Ovary (tissue), 9 donors: ENCODE measurements around the gene H6PD. TPM values are rescaled to one million over a fixed set of nuclear protein-coding genes. Genes with fewer than 3 reads are reported as not detected.

Source experiments
- DNase-seq, 5 donors: peaks; one replicate each; pipeline ENCODE4 v3.0.0-alpha.2; 2019 to 2020
- H3K27ac ChIP-seq, 2 donors: fragments of 200-600 bp; one replicate each; pipeline versions ENCODE4 v1.5.1 to v1.8.0; 2019 to 2022
- H3K27me3 ChIP-seq: fragments of 200-600 bp; one replicate; pipeline ENCODE4 v1.8.0; 2022
- H3K36me3 ChIP-seq: fragments of 200-600 bp; sonication (generic); one replicate; pipeline ENCODE4 v1.5.1; 2019
- H3K4me1 ChIP-seq: one replicate; pipeline ENCODE4 v1.8.1; 2013; ENCODE audit warnings: mild to moderate bottlenecking, moderate library complexity; ENCODE audit not compliant: insufficient read depth
- H3K4me3 ChIP-seq: fragments of 200-600 bp; sonication (generic); one replicate; pipeline ENCODE4 v1.5.1; 2017
- H3K9me3 ChIP-seq, 2 donors: fragments of 200-600 bp in 1 of 2; sonication (generic) in 1 of 2; one replicate each; pipeline versions ENCODE4 v1.5.1 to v1.8.1; 2013 to 2019; ENCODE audit warnings: mild to moderate bottlenecking in 1 of 2, moderate library complexity in 1 of 2
- EP300 ChIP-seq: sonication (generic); formaldehyde crosslinking; IDR thresholded peaks from one replicate; pipeline ENCODE4 v1.6.1; 2017; ENCODE audit warnings: antibody characterized with exemption
- POLR2A ChIP-seq: fragments of 450-650 bp; IDR thresholded peaks from one replicate; pipeline ENCODE4 v1.6.1; 2017; ENCODE audit warnings: antibody characterized with exemption, mild to moderate bottlenecking, moderate library complexity
- WGBS, 3 donors: extraction: QIAGEN DNeasy Blood & Tissue Kit in 1 of 3; methylation state at CpG; one replicate each; pipeline versions ENCODE4 v1.1.5 to v1.1.7; 2013 to 2017; 5-methylcytosine and 5-hydroxymethylcytosine counted together
- intact Hi-C, 4 donors: fragments of 100-400 bp; cut with DNase I; formaldehyde crosslinking; loops; one replicate each; pipeline versions ENCODE4 v1.11.0 to v1.15.1; 2022 to 2023
- polyA plus RNA-seq, 2 donors: library from polyadenylated mRNA; stranded (reverse); fragments of 200-250 nt in 1 of 2; fragments of 350-450 nt in 1 of 2; fragmentation: Illumina TruSeq in 1 of 2; extraction: RNeasy Lipid Tissue Mini Kit (QIAGEN cat#74804) in 1 of 2; gene quantifications; one replicate each; pipeline ENCODE4 v1.2.3, GENCODE V29; 2013 to 2014
- total RNA-seq, 7 donors: library from RNA; depleted of rRNA in 2 of 7; stranded (reverse); fragments of >200 nt in 2 of 7; fragmentation: NEBNext Ultra II Directional in 3 of 7; extraction: Animal tissue kit (Norgen Biotek cat#: 25700) in 3 of 7; gene quantifications; one replicate each; pipeline versions ENCODE4 v1.1.0 to v1.2.4, GENCODE V29; 2016 to 2023
- TF ChIP-seq, protein P1 (sequence below), 3 donors: fragments of 450-650 bp in 2 of 3; fragments of 200-600 bp in 1 of 3; IDR thresholded peaks; one replicate each; pipeline versions ENCODE4 v1.5.1 to v1.8.0; 2016 to 2022; ENCODE audit warnings: antibody characterized with exemption in 3 of 3, mild to moderate bottlenecking in 1 of 3
- donor health status: DM: no; HTN: no; CAD: no; lungs with moderate emphysema.
- donor health status: DM: no; HTN: no; CAD: no.
- donor health status: Bipolar disorder and iron deficiency.
- donor health status: DM: yes; HTN: yes; CAD: no.
- donor health status: DM: no; HTN: no; CAD: no.
- donor health status: DM: yes; HTN: yes; CAD: no.

The H6PD gene
- total and polyA plus RNA-seq, 9 donors: 47.0 to 148 (median 89.7) TPM

DNA sequence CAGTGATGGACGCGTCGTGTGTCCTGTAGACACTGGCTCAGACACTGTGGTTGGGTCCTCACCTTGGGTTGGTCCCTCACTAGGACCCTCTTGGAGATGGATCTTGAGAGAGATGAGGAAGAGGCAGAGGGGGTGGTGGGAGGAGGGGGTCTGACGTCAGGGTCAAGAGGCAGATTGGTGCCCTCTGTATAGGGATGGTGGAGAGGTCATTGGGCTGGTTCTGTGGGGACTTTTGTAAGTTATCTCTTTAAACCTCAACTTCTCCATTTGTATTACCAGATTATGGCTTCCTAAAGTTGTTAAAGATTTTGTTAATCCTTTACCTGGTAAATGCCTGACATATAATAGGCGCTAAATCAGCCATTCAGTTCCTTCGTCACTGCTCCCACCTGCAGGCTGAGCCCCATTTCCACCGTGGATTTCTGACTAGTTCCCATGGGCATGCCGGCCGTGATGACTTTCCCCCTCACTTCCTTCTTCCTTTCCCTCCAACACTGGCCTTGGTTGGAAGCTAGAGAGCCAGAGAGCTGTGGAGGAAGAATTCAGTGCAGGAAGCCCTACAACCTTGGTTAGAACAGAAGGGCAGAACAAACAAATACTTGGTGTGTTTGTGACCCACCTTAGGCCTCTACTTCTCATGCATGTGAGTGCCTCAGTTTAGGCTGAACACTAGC lies 8.6 kb downstream of the H6PD start:
- no peaks in the 10 kb centered on the region for H3K9me3 ChIP-seq
- intact Hi-C loops: no loop called here
- H3K27me3 ChIP-seq: no peaks in the 10 kb centered on the region
- peaks cover 44% of the 10 kb centered on the region for H3K4me1 ChIP-seq
- H3K27ac ChIP-seq: peak overlapping the region; percentile 53 to 78
- TF ChIP-seq EP300: no peak
- TF ChIP-seq POLR2A: no peak
- TF ChIP-seq, protein P1, sequence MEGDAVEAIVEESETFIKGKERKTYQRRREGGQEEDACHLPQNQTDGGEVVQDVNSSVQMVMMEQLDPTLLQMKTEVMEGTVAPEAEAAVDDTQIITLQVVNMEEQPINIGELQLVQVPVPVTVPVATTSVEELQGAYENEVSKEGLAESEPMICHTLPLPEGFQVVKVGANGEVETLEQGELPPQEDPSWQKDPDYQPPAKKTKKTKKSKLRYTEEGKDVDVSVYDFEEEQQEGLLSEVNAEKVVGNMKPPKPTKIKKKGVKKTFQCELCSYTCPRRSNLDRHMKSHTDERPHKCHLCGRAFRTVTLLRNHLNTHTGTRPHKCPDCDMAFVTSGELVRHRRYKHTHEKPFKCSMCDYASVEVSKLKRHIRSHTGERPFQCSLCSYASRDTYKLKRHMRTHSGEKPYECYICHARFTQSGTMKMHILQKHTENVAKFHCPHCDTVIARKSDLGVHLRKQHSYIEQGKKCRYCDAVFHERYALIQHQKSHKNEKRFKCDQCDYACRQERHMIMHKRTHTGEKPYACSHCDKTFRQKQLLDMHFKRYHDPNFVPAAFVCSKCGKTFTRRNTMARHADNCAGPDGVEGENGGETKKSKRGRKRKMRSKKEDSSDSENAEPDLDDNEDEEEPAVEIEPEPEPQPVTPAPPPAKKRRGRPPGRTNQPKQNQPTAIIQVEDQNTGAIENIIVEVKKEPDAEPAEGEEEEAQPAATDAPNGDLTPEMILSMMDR (IDR thresholded peaks at IDR 0.05): no peak
- WGBS, 3 donors: 64 to 76% (median 74%) methylated on average over 9 of the region's 9 CpGs
- DNase-seq: no peak
- no peaks in the 10 kb centered on the region for H3K36me3 ChIP-seq
- H3K4me3 ChIP-seq: peak overlapping the region; percentile 20

DNA sequence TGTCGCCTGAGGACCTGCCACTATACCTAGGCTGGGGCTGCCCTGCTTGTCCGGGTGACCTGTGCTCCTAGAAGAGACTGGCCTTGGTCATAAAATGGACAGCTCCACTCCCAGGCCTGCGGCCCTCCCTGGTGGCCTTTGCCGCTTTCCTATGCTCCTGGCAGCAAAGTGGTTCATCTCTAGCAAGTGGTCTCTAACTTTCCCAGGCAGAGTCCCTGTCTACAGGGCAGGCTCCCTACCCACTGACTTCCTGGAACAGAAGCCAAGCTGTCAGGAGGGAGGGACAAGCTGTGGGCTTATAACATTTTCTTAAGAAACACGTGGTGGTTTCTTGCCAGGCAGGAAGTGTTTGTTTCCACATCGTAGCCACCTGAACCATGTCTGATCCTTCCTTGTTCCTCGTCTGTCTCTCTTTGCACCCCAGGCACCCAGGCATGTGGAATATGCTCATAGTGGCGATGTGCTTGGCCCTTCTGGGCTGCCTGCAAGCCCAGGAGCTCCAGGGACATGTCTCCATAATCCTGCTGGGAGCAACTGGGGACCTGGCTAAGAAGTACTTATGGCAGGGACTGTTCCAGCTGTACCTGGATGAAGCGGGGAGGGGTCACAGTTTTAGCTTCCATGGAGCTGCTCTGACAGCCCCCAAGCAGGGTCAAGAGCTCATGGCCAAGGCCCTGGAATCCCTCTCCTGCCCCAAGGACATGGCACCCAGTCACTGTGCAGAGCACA lies 10.1 kb downstream of the H6PD start:
- peaks cover 48% of the 10 kb centered on the region for H3K4me1 ChIP-seq
- DNase-seq: peak in 2 of 5 donors; percentile 37 to 42
- no peaks in the 10 kb centered on the region for H3K36me3 ChIP-seq
- peak overlapping the region in 1 of 2 donors; percentile 38 for H3K27ac ChIP-seq
- 69 to 77% (median 74%) methylated on average over 9 of the region's 9 CpGs for WGBS, 3 donors
- no peaks in the 10 kb centered on the region for H3K9me3 ChIP-seq
- intact Hi-C loops: loop anchor here in 1 of 4 donors (5.0 kb wide), 1 partner anchor 102 kb away; no protein-coding TSS in a partner anchor
- no peaks in the 10 kb centered on the region for H3K27me3 ChIP-seq
- TF ChIP-seq POLR2A: no peak
- TF ChIP-seq, protein P1 (IDR thresholded peaks at IDR 0.05): no peak
- H3K4me3 ChIP-seq: no peak overlapping the region

DNA sequence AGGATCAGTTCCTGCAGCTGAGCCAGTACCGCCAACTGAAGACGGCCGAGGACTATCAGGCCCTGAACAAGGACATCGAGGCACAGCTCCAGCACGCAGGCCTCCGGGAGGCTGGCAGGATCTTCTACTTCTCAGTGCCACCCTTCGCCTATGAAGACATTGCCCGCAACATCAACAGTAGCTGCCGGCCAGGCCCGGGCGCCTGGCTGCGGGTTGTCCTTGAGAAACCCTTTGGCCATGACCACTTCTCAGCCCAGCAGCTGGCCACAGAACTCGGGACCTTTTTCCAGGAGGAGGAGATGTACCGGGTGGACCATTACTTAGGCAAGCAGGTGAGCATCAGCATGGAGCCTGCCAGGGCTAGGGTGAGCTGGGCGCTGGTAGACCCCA lies 10.7 kb downstream of the H6PD start:
- H3K36me3 ChIP-seq: no peaks in the 10 kb centered on the region
- TF ChIP-seq, protein P1 (IDR thresholded peaks at IDR 0.05): no peak
- TF ChIP-seq POLR2A (no peak), EP300 (no peak)
- peaks cover 53% of the 10 kb centered on the region for H3K4me1 ChIP-seq
- no peaks in the 10 kb centered on the region for H3K27me3 ChIP-seq
- no peaks in the 10 kb centered on the region for H3K9me3 ChIP-seq
- intact Hi-C loops: loop anchor here in 1 of 4 donors (5.0 kb wide), 1 partner anchor 103 kb away; no protein-coding TSS in a partner anchor
- 74 to 91% (median 85%) methylated on average over 15 of the region's 15 CpGs for WGBS, 3 donors
- DNase-seq: peak in 2 of 5 donors; percentile 42 to 44
- no peak overlapping the region for H3K4me3 ChIP-seq
- H3K27ac ChIP-seq: peak overlapping the region in 1 of 2 donors; percentile 38

DNA sequence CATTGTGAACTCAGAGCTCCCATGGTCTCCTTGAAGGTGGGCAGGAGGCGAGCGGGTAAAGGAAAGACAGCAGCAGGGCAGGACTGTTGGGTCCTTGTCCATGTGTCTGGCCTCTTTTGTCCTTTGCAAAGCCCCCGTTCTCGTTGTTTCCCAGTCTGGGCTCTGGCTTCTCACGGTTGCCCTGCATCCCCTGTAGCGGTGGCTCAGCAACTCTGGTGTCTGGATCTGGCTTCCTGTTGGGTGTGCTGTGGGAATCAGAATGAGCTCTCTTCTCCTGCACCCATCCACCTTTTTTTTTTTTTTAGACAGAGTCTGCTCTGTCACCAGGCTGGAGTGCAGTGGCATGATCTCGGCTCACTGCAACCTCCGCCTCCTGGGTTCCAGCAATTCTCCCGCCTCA lies 11.1 kb downstream of the H6PD start:
- intact Hi-C loops: loop anchor here in 1 of 4 donors (5.0 kb wide), 1 partner anchor 103 kb away; no protein-coding TSS in a partner anchor
- no peak overlapping the region for H3K4me3 ChIP-seq
- H3K27ac ChIP-seq: peak overlapping the region in 1 of 2 donors; percentile 38
- H3K27me3 ChIP-seq: no peaks in the 10 kb centered on the region
- 95 to 96% (median 96%) methylated on average over 9 of the region's 9 CpGs for WGBS, 3 donors
- H3K36me3 ChIP-seq: no peaks in the 10 kb centered on the region
- peaks cover 54% of the 10 kb centered on the region for H3K4me1 ChIP-seq
- DNase-seq: peak in 1 of 5 donors; percentile 28
- no peaks in the 10 kb centered on the region for H3K9me3 ChIP-seq
- TF ChIP-seq, protein P1 (IDR thresholded peaks at IDR 0.05): no peak
- no peak for TF ChIP-seq POLR2A
- TF ChIP-seq EP300: no peak
